Hematopoietic multipotent progenitor cell treated with erythropoietin and hydrocortisone succinate and interleukin-3 and kit ligand, for 17 days (in vitro differentiated cells): ENCODE measurements around the gene NRXN3.

Source experiments
- DNase-seq: peaks from one replicate; pipeline ENCODE4 v3.0.0-alpha.2; 2015; ENCODE audit warnings: low spot score

NRXN3 gene

DNA sequence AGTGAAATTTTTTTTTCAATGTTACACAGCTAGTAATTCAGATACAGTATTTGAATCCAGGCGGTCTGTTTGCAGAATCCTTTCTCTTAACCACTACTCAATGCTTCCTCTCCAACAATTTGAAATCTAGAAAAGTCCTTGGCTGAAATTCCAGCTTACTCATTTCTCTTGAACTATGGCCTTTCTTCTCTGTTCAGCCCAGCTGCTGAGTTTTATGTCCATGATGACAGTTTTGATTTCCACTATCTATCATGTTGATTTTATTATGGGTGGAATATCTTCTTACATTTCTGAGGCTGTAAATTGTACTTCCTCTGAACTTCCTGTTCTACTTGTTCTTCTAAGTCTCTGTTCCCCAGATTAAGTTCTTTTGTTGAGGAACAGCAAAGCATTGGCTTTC lies 1725.8 kb downstream of the NRXN3 start:
- no peak for DNase-seq

DNA sequence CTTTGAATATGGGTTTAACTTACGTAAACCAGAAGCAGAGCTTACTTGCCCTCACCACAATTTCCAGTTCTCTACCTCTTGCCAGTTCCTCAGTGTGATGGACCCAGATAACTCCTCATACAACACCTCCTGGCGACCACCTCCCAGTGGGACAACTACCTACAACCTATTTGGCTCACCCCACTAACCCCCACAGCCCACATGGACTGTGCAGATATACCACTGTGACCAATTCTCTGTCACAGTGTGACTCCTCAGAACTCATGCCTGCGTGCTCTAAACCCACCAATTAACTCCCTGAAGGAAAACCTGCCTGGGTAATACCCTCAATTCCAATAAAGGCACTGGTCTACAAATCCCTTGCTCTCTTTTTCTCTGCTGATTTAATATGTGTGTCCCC lies 1729.4 kb downstream of the NRXN3 start:
- DNase-seq, result no peak

DNA sequence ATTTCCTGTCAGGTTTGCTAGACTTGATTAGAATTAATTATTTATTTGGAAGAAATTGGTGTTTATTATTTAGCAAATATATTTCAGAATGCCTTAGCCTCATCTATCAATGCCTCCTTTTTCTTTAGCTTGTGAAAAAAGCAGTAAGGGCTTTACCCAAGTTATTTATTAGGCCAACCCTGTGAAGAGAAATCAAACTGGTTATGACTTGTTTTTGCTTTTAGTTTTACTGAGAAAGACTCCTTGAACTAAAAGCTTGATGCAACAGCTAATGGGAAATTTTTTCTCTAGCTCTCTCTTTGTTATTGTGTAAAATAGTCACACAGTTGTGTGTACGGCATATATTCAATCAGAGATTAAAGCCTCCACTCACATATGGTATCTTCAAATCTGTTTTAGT lies 1734.3 kb downstream of the NRXN3 start:
- DNase-seq, result no peak

DNA sequence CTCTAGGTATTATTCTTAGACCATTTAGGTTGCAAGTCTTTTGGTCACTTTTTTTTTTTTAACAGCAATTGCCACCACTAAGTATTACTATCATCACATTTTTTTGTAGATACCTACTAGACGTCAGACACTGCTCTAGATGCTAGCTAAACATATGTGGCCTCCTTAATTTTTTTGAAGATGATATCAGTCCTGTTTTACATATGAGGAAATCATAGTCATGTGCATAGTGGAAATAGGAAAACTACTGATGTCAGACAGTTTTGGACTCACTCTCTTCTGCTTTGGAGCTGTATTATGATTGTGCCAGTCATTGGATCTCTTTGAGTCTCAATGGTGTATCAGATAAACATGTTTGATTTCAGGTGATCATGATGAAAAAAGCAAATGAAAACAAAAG lies 1736.8 kb downstream of the NRXN3 start:
- DNase-seq, result no peak

- no peak for DNase-seq
Measured at GRCh38 chr14:79910086-79910485, 1739.9 kb downstream of the NRXN3 start.

- DNase-seq, result no peak
Measured at GRCh38 chr14:79911744-79912143, 1741.6 kb downstream of the NRXN3 start.

GRCh38 chr14:79914595-79914994 lies 1744.4 kb downstream of the NRXN3 start:
- no peak for DNase-seq

GRCh38 chr14:79915406-79915805 lies 1745.2 kb downstream of the NRXN3 start:
- DNase-seq, result no peak

DNA sequence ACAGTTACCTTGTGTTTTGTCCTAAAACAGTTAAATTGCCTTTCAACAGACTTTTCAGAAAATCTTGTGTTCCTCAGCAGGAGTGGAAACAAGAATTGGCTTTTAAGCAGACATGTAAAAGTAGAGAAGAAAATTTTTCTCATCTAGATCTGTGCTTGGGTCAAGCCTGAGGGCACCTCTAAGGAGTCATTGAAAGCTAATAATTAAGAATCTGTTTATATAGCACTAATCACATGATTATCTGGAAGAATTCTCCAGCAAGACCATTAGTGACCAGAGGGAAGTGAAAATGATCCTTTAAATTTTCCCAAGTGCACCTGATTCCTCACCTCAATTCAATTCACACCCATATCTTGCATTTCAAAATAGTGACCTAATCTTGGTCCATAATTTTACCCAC lies 1746.1 kb downstream of the NRXN3 start:
- no peak for DNase-seq

- no peak for DNase-seq
Measured at GRCh38 chr14:79916892-79917291, 1746.7 kb downstream of the NRXN3 start.
